GM04504 (cell line): ENCODE data around the gene HOXC10.

Source experiments
- DNase-seq: peaks from one replicate; pipeline ENCODE4 v3.0.0-alpha.2; 2012; ENCODE audit warnings: low read depth

Gene HOXC10

DNA sequence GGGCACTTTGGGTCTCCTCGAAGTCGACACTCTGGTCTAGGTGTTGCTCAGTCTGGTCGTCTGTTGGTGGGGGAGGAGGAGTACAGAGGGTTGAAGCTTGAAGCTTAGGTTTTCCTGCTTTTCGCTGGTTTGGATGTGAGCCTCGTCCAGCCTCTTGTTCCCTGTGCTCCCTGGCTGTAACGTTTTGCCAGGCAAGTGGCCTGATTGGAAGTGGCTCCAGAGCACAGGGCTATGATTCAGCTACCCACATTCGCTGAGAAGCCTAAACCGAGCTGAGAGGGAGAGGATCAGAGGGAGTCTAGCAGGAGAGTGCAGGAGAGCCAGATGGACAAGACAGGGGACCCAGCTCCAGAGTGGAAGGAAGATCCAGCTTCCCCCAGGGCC is 6.1 kb downstream of the HOXC10 start:
- no peak for DNase-seq

DNA sequence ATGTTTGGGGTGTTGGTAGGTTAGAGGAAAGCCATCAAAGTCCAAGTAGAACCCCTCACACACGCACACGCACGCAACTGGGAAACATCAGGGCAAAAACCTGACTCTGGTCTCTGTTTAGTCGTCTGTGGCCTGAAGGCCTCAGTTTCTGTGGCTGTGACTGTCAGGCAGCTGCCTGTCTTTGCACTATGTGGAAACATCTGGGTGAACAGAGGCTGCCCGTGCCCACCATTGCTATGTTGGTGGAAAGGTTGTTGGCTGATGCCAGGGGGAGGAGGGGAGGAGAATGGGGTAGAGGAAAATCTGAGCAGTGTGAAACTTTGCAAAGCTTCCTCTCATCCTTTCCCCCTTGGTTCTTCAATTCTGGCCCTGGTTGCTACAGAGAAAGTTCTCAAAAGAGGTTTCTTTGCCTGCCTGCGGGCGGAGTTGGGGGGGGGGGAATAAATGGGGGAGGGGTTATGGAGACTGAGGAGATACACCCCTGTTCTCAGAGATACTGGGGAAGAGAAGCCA is 7.5 kb downstream of the HOXC10 start:
- no peak for DNase-seq

DNA sequence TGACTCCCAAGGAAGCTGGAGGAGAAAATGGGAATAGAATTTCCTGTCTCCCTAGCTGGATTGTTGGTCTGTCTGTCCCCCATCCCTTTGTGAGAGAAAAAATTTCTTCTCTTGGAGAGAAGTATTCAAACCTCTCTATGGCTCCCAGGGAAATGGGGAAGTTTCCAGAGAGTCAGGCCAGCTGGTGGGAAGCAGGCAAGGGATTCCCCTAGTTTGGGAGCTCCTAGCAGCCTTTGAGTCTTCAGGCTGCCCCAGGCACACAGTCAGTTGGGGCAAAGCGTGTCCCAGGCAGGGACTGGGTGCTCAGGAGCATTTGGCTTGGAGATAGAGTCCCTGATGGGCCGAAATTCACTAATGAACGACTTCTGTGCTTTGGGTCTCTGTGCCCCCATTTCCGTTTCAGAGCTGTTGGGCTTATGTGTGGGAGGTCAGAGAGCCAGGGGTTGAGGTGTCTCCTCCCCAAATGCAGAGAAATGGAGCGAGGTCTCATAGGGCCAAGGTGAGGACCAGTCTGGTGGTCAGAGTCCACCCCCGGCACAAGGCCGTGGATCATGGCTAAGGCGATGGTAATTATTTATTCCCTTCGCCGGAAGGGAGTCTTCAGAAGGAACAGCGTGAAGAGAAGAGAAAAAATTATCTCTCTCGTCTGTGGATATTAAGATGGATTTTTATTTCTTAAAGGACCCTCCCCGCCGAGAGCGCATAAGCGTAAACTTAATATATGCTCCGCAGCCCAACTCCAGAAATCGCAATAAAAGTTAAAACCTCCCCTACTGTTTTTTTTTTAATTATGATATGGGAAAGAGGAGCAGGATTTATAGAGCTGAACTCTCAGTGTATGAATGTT is 8.4 kb downstream of the HOXC10 start:
- DNase-seq: no peak

DNA sequence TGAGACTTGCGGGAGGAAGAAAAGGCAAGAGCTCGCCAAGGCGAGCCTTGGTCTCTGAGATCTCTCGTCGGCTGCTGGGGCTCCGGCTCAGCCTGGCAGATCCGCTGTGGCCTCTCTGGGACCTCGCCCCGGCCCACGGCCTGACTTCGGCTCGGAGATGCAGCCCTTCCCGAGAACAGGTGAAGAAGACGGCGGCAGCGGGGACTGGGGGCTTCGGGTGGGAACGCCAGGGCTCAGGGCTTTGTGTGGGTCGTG is 9.0 kb downstream of the HOXC10 start:
- no peak for DNase-seq

- no peak for DNase-seq
Measured at GRCh38 chr12:53994264-53995001, 9.5 kb downstream of the HOXC10 start.

GRCh38 chr12:53995002-53995377 is 10.0 kb downstream of the HOXC10 start:
- DNase-seq: no peak

DNA sequence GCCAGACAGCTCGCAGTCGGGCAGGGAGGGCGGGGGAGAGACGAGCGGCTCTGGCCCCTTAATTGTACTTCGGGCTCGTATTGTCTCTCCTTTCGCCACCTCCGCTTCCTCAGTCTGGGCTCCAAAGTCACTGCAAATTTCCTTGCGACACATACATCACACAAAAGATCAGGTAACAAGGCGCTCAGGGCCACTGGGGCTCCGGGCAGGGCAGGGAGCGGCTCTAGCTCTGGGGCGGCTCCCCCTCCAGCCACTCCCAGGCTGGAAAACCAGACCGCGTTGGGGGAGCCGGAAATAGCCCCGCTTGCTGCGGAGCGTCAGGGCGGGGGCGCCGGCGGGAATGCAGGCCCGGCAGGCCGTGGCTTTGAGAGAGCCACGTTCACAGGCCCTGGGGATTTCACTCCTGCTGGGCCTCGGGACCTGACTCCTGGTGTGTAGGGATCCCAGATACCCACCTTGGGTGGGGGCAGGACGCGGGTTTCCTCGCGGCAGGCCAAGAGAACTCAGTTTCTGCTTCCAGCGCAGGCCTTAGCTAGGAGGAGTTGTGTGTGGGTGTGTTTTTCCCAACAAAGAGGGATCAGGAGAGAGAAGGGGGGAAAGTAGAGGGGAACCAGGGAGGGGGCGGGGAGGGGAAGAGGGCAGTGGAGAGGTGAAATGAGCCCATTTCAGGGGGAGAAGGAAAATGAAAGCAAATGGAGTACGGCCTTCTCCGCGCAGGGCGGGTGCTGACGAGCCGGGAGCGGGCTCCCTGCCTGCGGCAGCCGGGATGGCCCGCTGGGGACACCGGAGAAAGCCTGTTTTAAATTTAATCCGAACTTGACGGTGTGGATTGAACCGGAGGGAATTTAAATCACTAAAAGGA is 10.7 kb downstream of the HOXC10 start:
- DNase-seq: no peak

GRCh38 chr12:53996240-53997203 is 11.6 kb downstream of the HOXC10 start:
- no peak for DNase-seq

DNA sequence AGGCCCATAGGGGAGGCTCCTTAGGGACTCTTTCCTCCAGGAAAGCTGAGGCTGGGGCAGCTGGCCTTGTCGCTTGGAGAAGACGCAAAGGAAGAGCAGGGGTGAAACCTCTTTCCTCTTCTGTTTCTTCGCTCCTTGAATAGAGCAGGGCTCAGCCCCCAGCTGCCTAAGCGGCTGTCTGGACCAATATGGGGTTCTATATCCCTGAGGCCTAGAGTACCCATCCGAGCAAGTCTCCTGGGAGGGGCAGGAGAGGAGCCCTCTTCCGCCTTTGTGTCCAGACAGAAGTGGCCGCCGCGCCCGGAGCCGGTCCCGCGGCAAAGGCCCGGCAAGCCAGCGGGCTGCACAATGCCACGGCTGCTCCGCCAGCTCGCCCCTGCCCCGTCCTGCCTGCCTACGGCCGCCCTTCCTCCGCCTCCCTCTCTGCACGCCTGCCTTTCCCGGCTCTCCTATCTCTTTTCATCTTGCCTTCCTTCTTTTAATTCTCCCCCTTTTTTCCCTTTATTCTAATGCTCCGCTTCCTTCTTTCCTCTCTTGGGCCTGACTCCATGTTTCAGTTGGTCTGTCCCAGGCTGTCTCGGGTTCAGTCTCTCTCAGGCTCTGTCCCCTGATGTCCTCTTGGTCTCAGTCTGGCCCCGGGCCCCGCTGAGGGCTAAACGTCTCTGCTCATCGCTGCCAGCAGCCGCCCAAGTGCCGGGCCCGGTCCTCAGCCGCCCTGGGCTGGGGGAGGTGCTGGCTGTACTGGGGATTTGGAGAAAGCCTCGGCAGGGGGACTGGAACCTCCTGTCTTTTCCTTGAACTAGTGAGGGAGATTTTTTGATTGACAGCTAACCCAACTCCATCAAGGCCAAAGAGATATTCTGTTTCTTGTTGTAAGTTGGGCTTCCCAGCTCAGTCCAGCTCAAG is 12.5 kb downstream of the HOXC10 start:
- DNase-seq: no peak

- no peak for DNase-seq
Measured at GRCh38 chr12:53998110-53998899, 13.4 kb downstream of the HOXC10 start.

- DNase-seq: no peak
Measured at GRCh38 chr12:53998900-53999236, 13.9 kb downstream of the HOXC10 start.

DNA sequence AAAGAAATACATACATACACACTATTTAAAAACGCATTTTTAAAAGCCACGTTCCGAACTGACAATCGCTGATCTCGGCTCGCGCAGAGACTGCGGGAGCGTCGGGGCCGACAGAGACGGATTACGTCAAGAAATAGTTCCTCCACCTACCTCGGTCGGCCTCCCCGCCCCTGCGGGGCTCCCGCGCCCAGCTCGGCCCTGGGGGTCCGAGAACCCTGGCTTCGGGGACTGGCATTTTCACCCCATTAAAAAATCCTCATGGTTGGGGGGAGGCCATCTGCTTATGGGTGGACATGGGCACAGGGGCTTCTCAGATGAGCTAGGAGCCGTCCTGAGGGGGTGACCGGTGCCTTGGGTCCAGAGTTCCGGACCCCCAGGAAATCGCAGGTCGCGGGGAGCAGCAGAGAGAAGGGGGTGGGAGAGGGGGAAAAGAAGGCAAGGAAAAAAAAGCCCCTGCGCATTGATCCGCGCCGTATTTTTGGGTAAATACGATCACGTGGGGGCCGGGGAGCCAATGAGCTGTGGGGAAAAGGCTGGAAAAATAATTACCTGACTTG is 14.7 kb downstream of the HOXC10 start:
- no peak for DNase-seq

GRCh38 chr12:54000116-54001114 is 15.5 kb downstream of the HOXC10 start, which contains the start of gene HOXC9:
Gene HOXC9 (plus strand): TSS chr12:54000161. CDS start chr12:54000189, 28 bp downstream.
- no peak for DNase-seq

GRCh38 chr12:54001283-54002187 is 16.6 kb downstream of the HOXC10 start:
- DNase-seq: no peak

DNA sequence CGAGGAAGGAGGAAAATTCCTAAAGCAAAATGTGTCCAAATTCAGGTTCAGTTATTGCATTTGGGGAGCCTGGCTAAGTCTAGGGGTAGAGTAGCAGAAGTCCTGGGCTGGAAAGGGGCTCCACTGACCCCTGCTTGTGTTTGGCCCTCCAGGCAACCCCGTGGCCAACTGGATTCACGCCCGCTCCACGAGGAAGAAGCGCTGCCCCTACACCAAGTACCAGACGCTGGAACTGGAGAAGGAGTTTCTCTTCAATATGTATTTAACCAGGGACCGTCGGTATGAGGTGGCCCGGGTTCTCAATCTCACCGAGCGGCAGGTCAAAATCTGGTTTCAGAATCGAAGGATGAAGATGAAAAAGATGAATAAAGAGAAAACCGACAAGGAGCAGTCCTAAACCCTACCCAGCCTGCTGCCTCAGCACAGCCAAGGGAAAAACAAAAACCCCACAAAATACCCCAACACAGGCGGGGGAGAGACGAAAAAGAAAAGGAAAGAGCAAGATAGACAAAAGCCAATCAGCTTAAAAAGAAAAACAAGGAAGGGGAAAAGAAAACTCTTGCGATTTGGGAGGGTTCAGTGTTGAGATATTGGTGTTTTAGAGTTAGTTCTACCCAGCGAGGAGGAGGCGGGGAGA is 17.4 kb downstream of the HOXC10 start:
- no peak for DNase-seq

- DNase-seq: no peak
Measured at GRCh38 chr12:54002915-54003389, 18.0 kb downstream of the HOXC10 start.
